IMR-90 (cell line): ENCODE results near the gene PINK1. TPM values are rescaled to one million over a fixed set of nuclear protein-coding genes. Genes with fewer than 3 reads are reported as not detected.

Experiments used
- ATAC-seq: fragments of 200-7000 bp; cut with Tn5 transposase; 2 replicates; pipeline ENCODE4 v1.9.1; 2020; ENCODE audit warnings: low read depth, mild to moderate bottlenecking, moderate library complexity
- BruUV-seq: library from RNA; stranded (reverse); fragments of 400-500 nt; replicated peaks from 2 replicates; lab custom pipeline; 2021; lab: Mats Ljungman, UMichigan
- CTCF ChIA-PET: fragments of 300-600 bp; formaldehyde crosslinking; extraction: SDS; loops from one replicate; lab custom pipeline; 2021; ENCODE audit warnings: antibody characterized with exemption; lab: Yijun Ruan, JAX
- POLR2A ChIA-PET: fragments of 300-600 bp; sonication (Branson Sonifier 250); formaldehyde crosslinking; loops from one replicate; lab custom pipeline; 2022; ENCODE audit warnings: antibody characterized with exemption; ENCODE audit not compliant: unreplicated experiment; lab: Charles Lee
- DNase-seq: peaks from one replicate; pipeline ENCODE4 v3.0.0; 2013
- H2AFZ ChIP-seq: replicated peaks from 2 replicates; pipeline ENCODE3; 2013; ENCODE audit warnings: low read length, mild to moderate bottlenecking; ENCODE audit not compliant: poor library complexity
- H2AK5ac ChIP-seq: 2 replicates; pipeline ENCODE4 v1.6.1; 2013; ENCODE audit warnings: low read depth, low read length, inconsistent platforms
- H2AK9ac ChIP-seq: replicated peaks from 2 replicates; pipeline ENCODE3; 2013; ENCODE audit warnings: mild to moderate bottlenecking, low read depth, low read length, moderate library complexity; ENCODE audit not compliant: poor library complexity
- H2BK120ac ChIP-seq: 2 replicates; pipeline ENCODE4 v1.6.1; 2013; ENCODE audit warnings: low read depth, low read length, inconsistent platforms
- H2BK15ac ChIP-seq: 3 replicates; pipeline ENCODE4 v1.6.1; 2013; ENCODE audit warnings: low read depth, low read length, inconsistent platforms
- H2BK20ac ChIP-seq: 2 replicates; pipeline ENCODE4 v1.6.1; 2013; ENCODE audit warnings: low read depth, mild to moderate bottlenecking, inconsistent platforms, low read length, moderate library complexity
- H2BK5ac ChIP-seq: 2 replicates; pipeline ENCODE4 v1.6.1; 2013; ENCODE audit warnings: mild to moderate bottlenecking, low read depth, low read length, inconsistent platforms; ENCODE audit not compliant: poor library complexity, severe bottlenecking
- H3K14ac ChIP-seq: replicated peaks from 2 replicates; pipeline ENCODE4 v1.6.1; 2013; ENCODE audit warnings: low read depth, low read length, inconsistent platforms
- H3K18ac ChIP-seq: 2 replicates; pipeline ENCODE4 v1.6.1; 2013; ENCODE audit warnings: low read depth, low read length, control low read depth
- H3K23ac ChIP-seq: 2 replicates; pipeline ENCODE4 v1.6.1; 2013; ENCODE audit warnings: low read depth, low read length, inconsistent platforms
- H3K27ac ChIP-seq: 2 replicates; pipeline ENCODE4 v1.5.1; 2013; ENCODE audit warnings: mild to moderate bottlenecking, control low read depth, low read length; ENCODE audit not compliant: insufficient read depth
- H3K27me3 ChIP-seq: 2 replicates; pipeline ENCODE4 v1.6.1; 2013; ENCODE audit warnings: low read length; ENCODE audit not compliant: control insufficient read depth, insufficient read depth
- H3K36me3 ChIP-seq: 2 replicates; pipeline ENCODE4 v1.6.1; 2013; ENCODE audit warnings: low read length, mixed read lengths; ENCODE audit not compliant: control insufficient read depth, insufficient read depth
- H3K4ac ChIP-seq: 2 replicates; pipeline ENCODE4 v1.6.1; 2013; ENCODE audit warnings: low read depth, low read length, inconsistent platforms
- H3K4me1 ChIP-seq: 2 replicates; pipeline ENCODE4 v1.6.1; 2013; ENCODE audit warnings: low read length, mixed read lengths; ENCODE audit not compliant: control insufficient read depth, insufficient read depth
- H3K4me2 ChIP-seq: 2 replicates; pipeline ENCODE4 v1.6.1; 2013; ENCODE audit warnings: low read depth, mild to moderate bottlenecking, control low read depth, low read length, moderate library complexity
- H3K4me3 ChIP-seq: 2 replicates; pipeline ENCODE4 v1.5.1; 2013; ENCODE audit warnings: low read depth, mild to moderate bottlenecking, control low read depth, low read length, moderate library complexity; ENCODE audit not compliant: insufficient read depth
- H3K56ac ChIP-seq: 2 replicates; pipeline ENCODE4 v1.6.1; 2013; ENCODE audit warnings: low read length, inconsistent platforms; ENCODE audit not compliant: insufficient read depth; ENCODE audit errors: extremely low read depth
- H3K79me1 ChIP-seq, 2 experiments: 2 replicates each; pipeline ENCODE4 v1.6.1; 2013; ENCODE audit warnings: low read length in 2 of 2, inconsistent platforms in 1 of 2, low read depth in 1 of 2
- H3K9ac ChIP-seq: 2 replicates; pipeline ENCODE4 v1.6.1; 2013; ENCODE audit warnings: low read depth, low read length, control low read depth
- H3K9me1 ChIP-seq: 2 replicates; pipeline ENCODE4 v1.6.1; 2013; ENCODE audit warnings: low read length, inconsistent platforms; ENCODE audit not compliant: insufficient read depth
- H3K9me3 ChIP-seq: 2 replicates; pipeline ENCODE4 v1.6.1; 2013; ENCODE audit warnings: low read length; ENCODE audit not compliant: control insufficient read depth, insufficient read depth
- H4K20me1 ChIP-seq: 2 replicates; pipeline ENCODE4 v1.6.1; 2013; ENCODE audit warnings: low read length, inconsistent platforms; ENCODE audit not compliant: insufficient read depth
- H4K5ac ChIP-seq: 2 replicates; pipeline ENCODE4 v1.6.1; 2013; ENCODE audit warnings: mild to moderate bottlenecking, low read depth, low read length, control low read depth
- H4K8ac ChIP-seq, 2 experiments: 2 replicates each; pipeline ENCODE4 v1.6.1; 2013; ENCODE audit warnings: low read depth in 2 of 2, low read length in 2 of 2, control low read depth in 1 of 2, inconsistent platforms in 1 of 2
- H4K91ac ChIP-seq: 2 replicates; pipeline ENCODE4 v1.6.1; 2013; ENCODE audit warnings: low read depth, low read length, inconsistent platforms; ENCODE audit not compliant: insufficient read depth
- CEBPB ChIP-seq: IDR thresholded peaks from 2 replicates; pipeline ENCODE4 v1.6.1; 2012; ENCODE audit warnings: low read depth, low read length, improper control_type of control experiment
- ELK1 ChIP-seq: fragments of 150-350 bp; IDR thresholded peaks from 2 replicates; pipeline ENCODE4 v1.6.1; 2016; ENCODE audit warnings: low read depth, mild to moderate bottlenecking, low read length, moderate library complexity, borderline replicate concordance
- RFX5 ChIP-seq: IDR thresholded peaks from 2 replicates; pipeline ENCODE4 v1.8.0; 2012; ENCODE audit warnings: low read depth, mild to moderate bottlenecking, low read length, moderate library complexity
- WGBS, 2 experiments: methylation state at CpG; one replicate each; pipeline versions ENCODE4 v1.1.5 to v1.1.7; 2013; ENCODE audit warnings: missing lambda C conversion rate in 2 of 2; ENCODE audit not compliant: insufficient read length in 1 of 2; ENCODE audit errors: extremely low coverage in 2 of 2; 5-methylcytosine and 5-hydroxymethylcytosine counted together
- dilution Hi-C: fragments of 300-500 bp; cut with HindIII; formaldehyde crosslinking; loops from one replicate; pipeline ENCODE4 v1.14.3; 2018; ENCODE audit warnings: low sequenced_read_pairs; ENCODE audit not compliant: unreplicated experiment
- in situ Hi-C: fragments of 300-500 bp; cut with MboI; formaldehyde crosslinking; loops from 3 replicates; pipeline ENCODE4 v1.14.3; 2019; ENCODE audit warnings: low sequenced_read_pairs, inconsistent platforms, mixed read lengths
- intact Hi-C: fragments of 100-400 bp; cut with micrococcal nuclease; formaldehyde crosslinking; loops from 2 replicates; pipeline ENCODE4 v1.10.0; 2022
- polyA plus RNA-seq, 3 experiments: library from polyadenylated mRNA; depleted of rRNA; stranded (reverse); fragments of >200 nt; gene quantifications; 2 replicates each; pipeline ENCODE4 v1.2.3, GENCODE V29; 2012; ENCODE audit warnings: low replicate concordance in 1 of 3
- total RNA-seq: library from RNA; depleted of rRNA; stranded (reverse); fragments of >200 nt; gene quantifications from 2 replicates; pipeline ENCODE4 v1.2.3, GENCODE V29; 2012

PINK1 gene
- total and polyA plus RNA-seq, 2 of the 4 experiments (the other 2 are of a cell fraction): 52.9 to 55.2 TPM

- no peak overlapping the region for H3K9ac ChIP-seq
- H3K9me3 ChIP-seq: 0 out of 2 replicates have a peak, but pooled peaks cover 2% of the 10 kb centered on the region
- H4K20me1 ChIP-seq: no peaks in the 10 kb centered on the region
- in situ Hi-C loops (no loop called here), dilution Hi-C loops (no loop called here), intact Hi-C loops (no loop called here)
- peak; percentile 67 for DNase-seq
- peak overlapping the region; percentile 59 for H3K18ac ChIP-seq
- H2BK120ac ChIP-seq: peak overlapping the region; percentile 62; the same call in 1 of the 2 replicates
- peak overlapping the region; percentile 54 for H3K4ac ChIP-seq
- H3K36me3 ChIP-seq: no peaks in the 10 kb centered on the region
- ATAC-seq: peak; percentile 32
- 0 out of 2 replicates have a peak, but pooled peaks cover 3% of the 10 kb centered on the region for H3K9me1 ChIP-seq
- ChIA-PET CTCF (interaction anchor here (0.6 kb wide), 1 partner anchor 277 kb away, joined by 3 read pairs; no protein-coding TSS in a partner anchor), POLR2A (no interaction called here)
- H2BK5ac ChIP-seq: peak overlapping the region; percentile 7
- peak overlapping the region; percentile 64 for H2AFZ ChIP-seq
- peak overlapping the region; percentile 16; the same call in 1 of the 2 replicates for H2BK20ac ChIP-seq
- peak overlapping the region; percentile 10; the same call in 1 of the 2 replicates for H4K5ac ChIP-seq
- H3K27ac ChIP-seq: peak overlapping the region; percentile 28; the same call in 1 of the 2 replicates
- BruUV-seq: no TSS peak
- peak; percentile 82 for TF ChIP-seq CEBPB
- TF ChIP-seq RFX5: no peak
- no peak for TF ChIP-seq ELK1
- peak overlapping the region; percentile 32; the same call in 1 of the 3 replicates for H2BK15ac ChIP-seq
- peak overlapping the region; percentile 79 for H2AK5ac ChIP-seq
- WGBS, 2 experiments: 46% methylated on average over 5 of the region's 7 CpGs; no CpG with 5 or more reads in 1 of the 2 experiments
- no peak overlapping the region for H2AK9ac ChIP-seq
- H3K23ac ChIP-seq: peak overlapping the region; percentile 0
- H3K79me1 ChIP-seq: no peaks in the 10 kb centered on the region
- peaks cover 17% of the 10 kb centered on the region for H3K4me1 ChIP-seq
- no peak overlapping the region for H3K4me3 ChIP-seq
- H4K91ac ChIP-seq: peak overlapping the region; percentile 0
- H3K56ac ChIP-seq: no peak overlapping the region
- peaks cover 7% of the 10 kb centered on the region; the same call in 1 of the 2 replicates for H3K27me3 ChIP-seq
- no peak overlapping the region for H3K14ac ChIP-seq
- peak overlapping the region; percentile 11 to 79; a peak in 3 of 4 replicates for H4K8ac ChIP-seq
- H3K4me2 ChIP-seq: peak overlapping the region; percentile 56
Observed at GRCh38 chr1:20590306-20590777, 42.9 kb upstream of the PINK1 start.
